SU-DHL-6 (cell line): ENCODE data around the gene RNF212B.

Experiments
- H2AFZ ChIP-seq: fragments of 200-600 bp; sonication (generic); 2 replicates; pipeline ENCODE4 v1.6.1; 2014; ENCODE audit warnings: low read depth, mild to moderate bottlenecking, moderate library complexity, mixed read lengths, antibody characterized with exemption, low read length; ENCODE audit not compliant: severe bottlenecking
- H3F3A ChIP-seq: fragments of 200-600 bp; shearing (Covaris generic); 2 replicates; pipeline ENCODE4 v1.6.0; 2016; ENCODE audit warnings: antibody characterized with exemption, mild to moderate bottlenecking; ENCODE audit not compliant: insufficient read depth
- H3K27ac ChIP-seq: fragments of 200-600 bp; sonication (generic); 2 replicates; pipeline ENCODE4 v1.5.1; 2016; ENCODE audit warnings: low read depth, mild to moderate bottlenecking, low read length, moderate library complexity, mixed read lengths
- H3K27me3 ChIP-seq: fragments of 200-600 bp; sonication (generic), shearing (Covaris generic); 2 replicates; pipeline ENCODE4 v1.6.0; 2014; ENCODE audit warnings: mild to moderate bottlenecking, low read length
- H3K36me3 ChIP-seq: fragments of 200-600 bp; sonication (generic); 2 replicates; pipeline ENCODE4 v1.6.1; 2014; ENCODE audit warnings: mild to moderate bottlenecking, low read length, mixed read lengths
- H3K4me2 ChIP-seq: fragments of 300-600, 200-600 bp; shearing (Covaris generic), sonication (generic); 2 replicates; pipeline ENCODE4 v1.6.0; 2014; ENCODE audit warnings: low read length, low read depth, mild to moderate bottlenecking; ENCODE audit not compliant: poor library complexity, severe bottlenecking
- H3K4me3 ChIP-seq: fragments of 200-600 bp; sonication (generic); 2 replicates; pipeline ENCODE4 v1.5.1; 2014; ENCODE audit warnings: antibody characterized with exemption, low read length, mild to moderate bottlenecking, mixed read lengths; ENCODE audit not compliant: insufficient read depth, poor library complexity, severe bottlenecking
- H3K79me2 ChIP-seq: fragments of 200-600 bp; sonication (generic); 2 replicates; pipeline ENCODE4 v1.6.1; 2014; ENCODE audit warnings: mild to moderate bottlenecking, low read length, moderate library complexity; ENCODE audit not compliant: insufficient read depth
- H3K9ac ChIP-seq: fragments of 200-600 bp; sonication (generic); 2 replicates; pipeline ENCODE4 v1.7.0; 2014; ENCODE audit warnings: mild to moderate bottlenecking, low read length
- H3K9me2 ChIP-seq: fragments of 200-600 bp; sonication (generic); replicated peaks from 2 replicates; pipeline ENCODE4 v1.6.1; 2014; ENCODE audit warnings: low read length; ENCODE audit not compliant: insufficient read depth
- H3K9me3 ChIP-seq: fragments of 200-600 bp; sonication (generic); 2 replicates; pipeline ENCODE4 v1.6.1; 2014; ENCODE audit warnings: low read length, mixed read lengths; ENCODE audit not compliant: insufficient read depth
- H4K20me1 ChIP-seq: fragments of 200-600 bp; sonication (generic); 2 replicates; pipeline ENCODE4 v1.6.1; 2014; ENCODE audit warnings: low read depth, mild to moderate bottlenecking, antibody characterized with exemption, low read length, moderate library complexity, mixed read lengths
- CTCF ChIP-seq: fragments of 200-600 bp; sonication (generic); IDR thresholded peaks from one replicate; pipeline ENCODE4 v1.5.1; 2017; ENCODE audit warnings: antibody characterized with exemption, mild to moderate bottlenecking, low read length, moderate library complexity; ENCODE audit not compliant: insufficient read depth, poor library complexity, severe bottlenecking
- EZH2phosphoT487 ChIP-seq: fragments of 200-600 bp; sonication (generic), shearing (Covaris generic); conservative IDR thresholded peaks from 2 replicates; pipeline ENCODE4 v1.6.1; 2018; ENCODE audit warnings: mild to moderate bottlenecking, antibody characterized with exemption, low read length, moderate library complexity, mixed read lengths

RNF212B gene

DNA sequence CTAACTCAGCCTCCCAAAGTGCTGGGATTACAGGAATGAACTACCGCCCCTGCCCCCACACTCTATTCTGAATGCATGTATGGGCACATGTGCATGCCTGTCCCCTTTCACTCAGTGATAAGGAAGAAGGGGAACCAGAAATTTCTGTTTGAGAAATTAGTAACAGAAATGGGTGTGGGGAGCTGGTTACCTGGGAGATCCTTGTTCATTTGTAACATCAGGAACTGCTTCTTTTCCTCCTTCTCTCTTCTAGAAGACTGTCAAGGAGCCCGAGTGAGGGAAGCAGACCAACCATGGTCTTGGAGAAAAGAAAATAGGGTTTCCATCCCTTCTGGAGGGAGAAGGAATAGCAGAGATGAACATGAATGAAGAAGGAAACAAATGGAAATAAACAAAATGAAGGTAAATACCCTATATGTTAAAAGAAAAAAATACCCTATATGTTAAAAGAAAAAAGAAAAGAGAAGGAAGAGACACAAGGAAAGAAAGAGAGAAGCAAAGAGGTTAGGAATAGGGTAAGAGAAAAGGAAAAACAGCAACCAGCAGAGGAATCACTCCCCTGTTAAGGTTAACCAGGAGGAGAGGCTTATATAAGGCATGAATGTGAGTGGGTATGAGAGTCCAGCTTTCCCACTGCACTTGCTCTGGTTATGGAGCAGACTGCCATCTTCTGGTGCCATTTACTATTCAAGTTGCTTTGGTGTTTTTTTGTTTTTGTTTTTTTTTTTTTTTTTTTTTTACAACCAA is 61.6 kb downstream of the RNF212B start:
- Histone ChIP-seq H3K9me3 (no peaks in the 10 kb centered on the region), H3K27me3 (no peaks in the 10 kb centered on the region), H3K4me3 (no peak overlapping the region), H3F3A (peaks cover 19% of the 10 kb centered on the region), H3K79me2 (peaks cover 5% of the 10 kb centered on the region; the same call in 1 of the 2 replicates), H4K20me1 (no peaks in the 10 kb centered on the region), H3K9me2 (no peaks in the 10 kb centered on the region), H2AFZ (no peak overlapping the region), H3K4me2 (peak overlapping the region; percentile 66), H3K9ac (peak overlapping the region; percentile 73; the same call in 1 of the 2 replicates), H3K27ac (no peak overlapping the region), H3K36me3 (peaks cover 5% of the 10 kb centered on the region; the same call in 1 of the 2 replicates)
- TF ChIP-seq EZH2phosphoT487 (no peak), CTCF (peak; percentile 13)

DNA sequence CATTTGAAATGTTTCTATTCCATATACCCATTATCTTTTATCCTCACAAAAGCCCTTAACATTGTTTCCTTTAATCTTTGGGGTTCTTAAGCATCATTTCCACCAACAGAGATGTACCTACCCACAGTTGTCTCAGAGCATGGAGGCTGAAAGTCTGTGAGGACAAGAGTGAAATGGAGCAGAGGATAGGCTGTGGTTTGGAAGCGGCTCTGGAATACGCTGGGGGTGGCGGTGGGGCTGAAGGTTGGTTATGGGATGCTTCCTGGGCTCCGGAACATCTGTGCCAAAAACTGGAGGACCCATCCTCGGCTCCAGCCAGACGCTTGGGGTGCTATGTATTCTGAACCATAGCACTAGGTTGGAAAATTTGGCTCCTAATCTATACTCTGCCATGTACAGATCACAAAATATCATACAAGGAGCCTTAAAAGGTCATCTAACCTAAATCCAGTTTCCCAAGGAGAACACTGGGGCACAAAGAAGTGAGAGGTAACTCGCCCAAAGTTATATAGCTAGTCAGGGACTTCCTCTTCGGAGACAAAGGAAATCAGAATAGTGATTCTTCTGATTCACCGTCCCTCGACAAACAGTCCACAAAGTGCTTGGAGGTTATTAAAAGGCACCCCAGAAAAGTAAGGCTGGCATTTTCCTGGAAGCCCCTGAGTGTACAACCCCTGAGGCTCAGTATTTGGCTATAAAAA is 62.4 kb downstream of the RNF212B start:
- peak; percentile 3 for TF ChIP-seq CTCF
- no peak for TF ChIP-seq EZH2phosphoT487
- peak overlapping the region; percentile 73 for H3K9ac ChIP-seq

GRCh38 chr14:23300687-23301223 is 63.0 kb downstream of the RNF212B start:
- peaks cover 5% of the 10 kb centered on the region; the same call in 1 of the 2 replicates for H3K79me2 ChIP-seq
- H3K36me3 ChIP-seq = peaks cover 5% of the 10 kb centered on the region; the same call in 1 of the 2 replicates
- TF ChIP-seq CTCF (no peak), EZH2phosphoT487 (no peak)
- H3K4me3 ChIP-seq = peak overlapping the region; percentile 76
- H3K27ac ChIP-seq = peak overlapping the region; percentile 41
- peak overlapping the region; percentile 66 for H3K4me2 ChIP-seq
- H4K20me1 ChIP-seq = no peaks in the 10 kb centered on the region
- peaks cover 12% of the 10 kb centered on the region for H3F3A ChIP-seq
- H3K9me3 ChIP-seq = no peaks in the 10 kb centered on the region
- no peaks in the 10 kb centered on the region for H3K9me2 ChIP-seq
- H3K9ac ChIP-seq = peak overlapping the region; percentile 73
- H2AFZ ChIP-seq = no peak overlapping the region
- H3K27me3 ChIP-seq = no peaks in the 10 kb centered on the region

More for the DNA sequence above, 62.4 kb downstream of the RNF212B start:
- Histone ChIP-seq H4K20me1 (no peaks in the 10 kb centered on the region), H3K4me2 (peak overlapping the region; percentile 66), H2AFZ (no peak overlapping the region), H3K9me2 (no peaks in the 10 kb centered on the region), H3K9me3 (no peaks in the 10 kb centered on the region), H3K27me3 (no peaks in the 10 kb centered on the region), H3K4me3 (peak overlapping the region; percentile 76), H3K79me2 (peaks cover 5% of the 10 kb centered on the region; the same call in 1 of the 2 replicates), H3F3A (peaks cover 19% of the 10 kb centered on the region), H3K36me3 (peaks cover 5% of the 10 kb centered on the region; the same call in 1 of the 2 replicates), H3K27ac (peak overlapping the region; percentile 41)
